Adrenal gland (tissue), 5 donors: Measurements from ENCODE around the gene DENND5B.

Experiments used
- CTCF ChIP-seq, 6 experiments: fragments of 450-650 bp in 4 of 6; fragments of 200-600 bp in 2 of 6; sonication (generic) in 1 of 6; IDR thresholded peaks; 1 replicate in 5 of 6; 2 replicates in 1 of 6; pipeline versions ENCODE4 v1.5.1 to v1.8.0; 2016 to 2021; ENCODE audit warnings: antibody characterized with exemption in 6 of 6, mild to moderate bottlenecking in 2 of 6, moderate library complexity in 1 of 6
- POLR2A ChIP-seq, 2 donors: fragments of 450-650 bp; IDR thresholded peaks; one replicate each; pipeline ENCODE4 v1.6.1; 2017; ENCODE audit warnings: antibody characterized with exemption in 2 of 2, mild to moderate bottlenecking in 2 of 2, moderate library complexity in 1 of 2
- donor health status: DM: no; HTN: no; CAD: no.

- TF ChIP-seq CTCF (IDR thresholded peaks at IDR 0.05), result no peak
- no peak for TF ChIP-seq POLR2A (IDR thresholded peaks at IDR 0.05)
Observed at GRCh38 chr12:31440586-31440985, 150.3 kb downstream of the DENND5B start.
